Liver (tissue), 3 donors: ENCODE results near the gene CCNJ.

Source experiments
- FOXA2 ChIP-seq: IDR thresholded peaks from 2 replicates; pipeline ENCODE4 v1.6.1; 2016; ENCODE audit warnings: antibody characterized with exemption
- GABPA ChIP-seq, 2 donors: IDR thresholded peaks in 1 of 2; conservative IDR thresholded peaks in 1 of 2; 2 replicates each; pipeline ENCODE4 v1.6.1; 2016; ENCODE audit warnings: antibody characterized with exemption in 2 of 2, mild to moderate bottlenecking in 1 of 2, moderate library complexity in 1 of 2
- JUND ChIP-seq, 2 donors: IDR thresholded peaks; 2 replicates each; pipeline ENCODE4 v1.6.1; 2016; ENCODE audit warnings: antibody characterized with exemption in 2 of 2
- NR2F2 ChIP-seq: IDR thresholded peaks from 2 replicates; pipeline ENCODE4 v1.6.1; 2016; ENCODE audit warnings: antibody characterized with exemption
- RAD21 ChIP-seq, 2 donors: IDR thresholded peaks; 2 replicates each; pipeline ENCODE4 v1.6.1; 2016; ENCODE audit warnings: antibody characterized with exemption in 2 of 2, mild to moderate bottlenecking in 2 of 2
- REST ChIP-seq: IDR thresholded peaks from 2 replicates; pipeline ENCODE4 v1.6.1; 2016; ENCODE audit warnings: antibody characterized with exemption, mild to moderate bottlenecking
- SP1 ChIP-seq: IDR thresholded peaks from 2 replicates; pipeline ENCODE4 v1.6.1; 2018; ENCODE audit warnings: antibody characterized with exemption, mild to moderate bottlenecking
- TAF1 ChIP-seq: conservative IDR thresholded peaks from 2 replicates; pipeline ENCODE4 v1.6.1; 2016; ENCODE audit warnings: antibody characterized with exemption, mild to moderate bottlenecking
- YY1 ChIP-seq: IDR thresholded peaks from 2 replicates; pipeline ENCODE4 v1.6.1; 2016; ENCODE audit warnings: antibody characterized with exemption, mild to moderate bottlenecking
- ZBTB33 ChIP-seq: IDR thresholded peaks from 2 replicates; pipeline ENCODE4 v1.6.1; 2016; ENCODE audit warnings: antibody characterized with exemption
- TF ChIP-seq, protein P1 (sequence below): fragments of 150-350 bp; IDR thresholded peaks from 2 replicates; pipeline ENCODE4 v1.5.1; 2017; ENCODE audit warnings: improper control_type of control experiment, low read depth, low read length; ENCODE audit not compliant: missing input control
- TF ChIP-seq, protein P2 (sequence below): IDR thresholded peaks from 2 replicates; pipeline ENCODE4 v1.6.1; 2016; ENCODE audit warnings: antibody characterized with exemption
- donor health status: healthy.
- donor health status: healthy.

GRCh38 chr10:96038476-96039387 lies 4.7 kb upstream of the CCNJ start:
- TF ChIP-seq ZBTB33 (no peak), YY1 (no peak), GABPA (IDR thresholded peaks at IDR 0.05 in 1 of 2, conservative IDR thresholded peaks at IDR 0.05 in 1 of 2) (no peak), RAD21 (IDR thresholded peaks at IDR 0.05) (no peak), FOXA2 (no peak), TAF1 (no peak), NR2F2 (no peak), JUND (IDR thresholded peaks at IDR 0.05) (no peak), REST (no peak), SP1 (no peak)
- TF ChIP-seq, protein P1, sequence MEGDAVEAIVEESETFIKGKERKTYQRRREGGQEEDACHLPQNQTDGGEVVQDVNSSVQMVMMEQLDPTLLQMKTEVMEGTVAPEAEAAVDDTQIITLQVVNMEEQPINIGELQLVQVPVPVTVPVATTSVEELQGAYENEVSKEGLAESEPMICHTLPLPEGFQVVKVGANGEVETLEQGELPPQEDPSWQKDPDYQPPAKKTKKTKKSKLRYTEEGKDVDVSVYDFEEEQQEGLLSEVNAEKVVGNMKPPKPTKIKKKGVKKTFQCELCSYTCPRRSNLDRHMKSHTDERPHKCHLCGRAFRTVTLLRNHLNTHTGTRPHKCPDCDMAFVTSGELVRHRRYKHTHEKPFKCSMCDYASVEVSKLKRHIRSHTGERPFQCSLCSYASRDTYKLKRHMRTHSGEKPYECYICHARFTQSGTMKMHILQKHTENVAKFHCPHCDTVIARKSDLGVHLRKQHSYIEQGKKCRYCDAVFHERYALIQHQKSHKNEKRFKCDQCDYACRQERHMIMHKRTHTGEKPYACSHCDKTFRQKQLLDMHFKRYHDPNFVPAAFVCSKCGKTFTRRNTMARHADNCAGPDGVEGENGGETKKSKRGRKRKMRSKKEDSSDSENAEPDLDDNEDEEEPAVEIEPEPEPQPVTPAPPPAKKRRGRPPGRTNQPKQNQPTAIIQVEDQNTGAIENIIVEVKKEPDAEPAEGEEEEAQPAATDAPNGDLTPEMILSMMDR: no peak
- TF ChIP-seq, protein P2, sequence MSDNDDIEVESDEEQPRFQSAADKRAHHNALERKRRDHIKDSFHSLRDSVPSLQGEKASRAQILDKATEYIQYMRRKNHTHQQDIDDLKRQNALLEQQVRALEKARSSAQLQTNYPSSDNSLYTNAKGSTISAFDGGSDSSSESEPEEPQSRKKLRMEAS: no peak
